Measurements from ENCODE around the gene CARMIL1.

- TF ChIP-seq POLR2A (IDR thresholded peaks at IDR 0.05) = no peak
- TF ChIP-seq CTCF (IDR thresholded peaks at IDR 0.05) = no peak
Measured at GRCh38 chr6:25452031-25452430, 172.9 kb downstream of the CARMIL1 start.
